Transverse colon (tissue), 4 donors: Measurements from ENCODE around the gene MZT2A. TPM values are rescaled to one million over a fixed set of nuclear protein-coding genes. Genes with fewer than 3 reads are reported as not detected.
"Not testable (repeated sequence)": the region's sequence is repeated elsewhere in the genome, so short reads cannot be mapped to it uniquely, and the experiment has no call there.

Experiments
- DNase-seq: peaks from one replicate; pipeline ENCODE4 v3.0.0-alpha.2; 2019
- H3K27ac ChIP-seq, 4 donors: fragments of 200-600 bp; sonication (generic); 2 replicates each; pipeline ENCODE4 v1.5.1; 2016 to 2018; ENCODE audit warnings: inconsistent platforms in 4 of 4
- H3K27me3 ChIP-seq: fragments of 200-600 bp; sonication (generic); 2 replicates; pipeline ENCODE4 v1.5.1; 2017; ENCODE audit warnings: inconsistent platforms
- H3K36me3 ChIP-seq, 4 donors: fragments of 200-600 bp; sonication (generic); 2 replicates each; pipeline ENCODE4 v1.5.1; 2017 to 2019; ENCODE audit warnings: inconsistent platforms in 4 of 4
- H3K4me1 ChIP-seq, 4 donors: fragments of 200-600 bp; sonication (generic); 2 replicates each; pipeline ENCODE4 v1.5.1; 2017 to 2020; ENCODE audit warnings: inconsistent platforms in 4 of 4
- H3K4me3 ChIP-seq, 4 donors: fragments of 200-600 bp; sonication (generic); 1 replicate in 1 of 4; 2 replicates in 3 of 4; pipeline versions ENCODE4 v1.5.1 to v1.6.1; 2017 to 2019; ENCODE audit warnings: inconsistent platforms in 4 of 4
- H3K9me3 ChIP-seq, 2 donors: fragments of 200-600 bp; sonication (generic); 2 replicates each; pipeline ENCODE4 v1.5.1; 2017 to 2019; ENCODE audit warnings: inconsistent platforms in 2 of 2
- EP300 ChIP-seq: sonication (generic); formaldehyde crosslinking; IDR thresholded peaks from one replicate; pipeline ENCODE4 v1.6.1; 2017; ENCODE audit warnings: antibody characterized with exemption, low read depth
- POLR2A ChIP-seq: fragments of 450-650 bp; IDR thresholded peaks from one replicate; pipeline ENCODE4 v1.6.1; 2016; ENCODE audit warnings: antibody characterized with exemption, mild to moderate bottlenecking, moderate library complexity
- POLR2AphosphoS5 ChIP-seq, 3 donors: sonication (generic); formaldehyde crosslinking; IDR thresholded peaks; one replicate each; pipeline ENCODE4 v1.6.1; 2016; ENCODE audit warnings: antibody characterized with exemption in 3 of 3
- WGBS, 2 donors: methylation state at CpG; one replicate each; pipeline ENCODE4 v1.1.5; 2018; ENCODE audit warnings: low coverage in 1 of 2; 5-methylcytosine and 5-hydroxymethylcytosine counted together
- in situ Hi-C, 4 donors: fragments of 200-750 bp; cut with MboI; loops; one replicate each; pipeline versions ENCODE4 v1.15.0 to v1.15.1; 2017; ENCODE audit warnings: low sequenced_read_pairs in 3 of 4, low pct_ligation_motif_present in 1 of 4, low pct_unique_long_range_greater_than_20kb in 1 of 4
- intact Hi-C: fragments of 100-400 bp; cut with DNase I; formaldehyde crosslinking; loops from one replicate; pipeline ENCODE4 v1.15.1; 2023; ENCODE audit warnings: low total_unique reads
- total RNA-seq, 4 donors: library from RNA; depleted of rRNA; stranded (reverse); fragments of >200 nt; gene quantifications; one replicate each; pipeline ENCODE4 v1.1.0, GENCODE V29; 2016
- TF ChIP-seq, protein P1 (sequence below), 5 experiments: fragments of 200-600 bp in 3 of 5; fragments of 450-650 bp in 2 of 5; sonication (generic) in 3 of 5; IDR thresholded peaks; 1 replicate in 2 of 5; 2 replicates in 3 of 5; pipeline ENCODE4 v1.5.1; 2016 to 2017; ENCODE audit warnings: antibody characterized with exemption in 5 of 5, inconsistent platforms in 3 of 5, mild to moderate bottlenecking in 2 of 5, moderate library complexity in 1 of 5

Gene MZT2A
- total RNA-seq, 4 donors from 2014 or later = 13.5 to 85.3 (median 43.4) TPM

- no peak for TF ChIP-seq EP300
- TF ChIP-seq POLR2AphosphoS5 (IDR thresholded peaks at IDR 0.05) = no peak
- TF ChIP-seq, protein P1, sequence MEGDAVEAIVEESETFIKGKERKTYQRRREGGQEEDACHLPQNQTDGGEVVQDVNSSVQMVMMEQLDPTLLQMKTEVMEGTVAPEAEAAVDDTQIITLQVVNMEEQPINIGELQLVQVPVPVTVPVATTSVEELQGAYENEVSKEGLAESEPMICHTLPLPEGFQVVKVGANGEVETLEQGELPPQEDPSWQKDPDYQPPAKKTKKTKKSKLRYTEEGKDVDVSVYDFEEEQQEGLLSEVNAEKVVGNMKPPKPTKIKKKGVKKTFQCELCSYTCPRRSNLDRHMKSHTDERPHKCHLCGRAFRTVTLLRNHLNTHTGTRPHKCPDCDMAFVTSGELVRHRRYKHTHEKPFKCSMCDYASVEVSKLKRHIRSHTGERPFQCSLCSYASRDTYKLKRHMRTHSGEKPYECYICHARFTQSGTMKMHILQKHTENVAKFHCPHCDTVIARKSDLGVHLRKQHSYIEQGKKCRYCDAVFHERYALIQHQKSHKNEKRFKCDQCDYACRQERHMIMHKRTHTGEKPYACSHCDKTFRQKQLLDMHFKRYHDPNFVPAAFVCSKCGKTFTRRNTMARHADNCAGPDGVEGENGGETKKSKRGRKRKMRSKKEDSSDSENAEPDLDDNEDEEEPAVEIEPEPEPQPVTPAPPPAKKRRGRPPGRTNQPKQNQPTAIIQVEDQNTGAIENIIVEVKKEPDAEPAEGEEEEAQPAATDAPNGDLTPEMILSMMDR (IDR thresholded peaks at IDR 0.05) = no peak
- no peak for TF ChIP-seq POLR2A
- Histone ChIP-seq H3K27ac (no peak overlapping the region), H3K4me3 (no peak overlapping the region), H3K9me3 (no peaks in the 10 kb centered on the region), H3K27me3 (no peaks in the 10 kb centered on the region), H3K4me1 (no peaks in the 10 kb centered on the region), H3K36me3 (peaks cover 0 to 29% (median 5%) of the 10 kb centered on the region in 4 donors)
- DNase-seq = no peak
- intact Hi-C loops = no loop called here
- WGBS, 2 donors = 100% methylated on average over 8 of the region's 9 CpGs; no CpG with 5 or more reads in 1 of the 2 donors
- in situ Hi-C loops = no loop called here
Measured at GRCh38 chr2:131509615-131510014, 17.4 kb upstream of the MZT2A start.

DNA sequence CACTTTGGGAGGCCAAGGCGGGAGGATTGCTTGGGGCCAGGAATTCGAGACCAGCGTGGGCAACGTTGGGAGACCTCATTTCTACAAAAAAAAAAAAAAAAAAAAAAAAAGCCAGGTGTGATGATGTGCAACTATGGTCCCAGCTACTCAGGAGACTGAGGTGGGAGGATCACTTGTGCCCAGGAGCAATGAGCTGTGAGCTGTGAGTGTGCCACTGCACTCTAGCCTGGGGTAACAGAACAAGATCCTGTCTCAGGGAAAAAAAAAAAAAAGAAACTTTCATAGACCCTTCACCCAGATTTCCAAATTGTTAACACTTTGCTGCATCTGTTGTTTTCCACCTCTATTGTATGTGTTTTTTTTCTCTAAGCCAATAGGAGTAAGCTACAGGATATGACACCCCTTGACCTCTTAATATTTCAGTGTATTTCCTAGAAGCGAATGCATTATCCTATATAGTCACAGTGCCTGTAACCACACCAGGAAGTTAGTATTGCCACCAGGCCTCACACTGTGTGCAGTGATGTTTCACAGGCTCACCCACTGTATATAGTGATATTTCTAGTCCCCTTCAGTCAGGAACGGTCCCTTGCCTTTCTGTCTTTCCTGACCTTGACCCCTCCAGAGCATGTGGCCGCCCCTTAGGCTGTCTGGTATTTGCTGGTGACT lies 12.0 kb upstream of the MZT2A start:
- in situ Hi-C loops, H3K27ac ChIP-seq, H3K4me3 ChIP-seq, DNase-seq, H3K4me1 ChIP-seq, H3K27me3 ChIP-seq, intact Hi-C loops, H3K9me3 ChIP-seq: not testable (repeated sequence)
- peaks cover 0 to 45% (median 10%) of the 10 kb centered on the region in 4 donors for H3K36me3 ChIP-seq
- WGBS, 2 donors = 74 to 80% methylated on average over 3 to 7 of the region's 7 CpGs

DNA sequence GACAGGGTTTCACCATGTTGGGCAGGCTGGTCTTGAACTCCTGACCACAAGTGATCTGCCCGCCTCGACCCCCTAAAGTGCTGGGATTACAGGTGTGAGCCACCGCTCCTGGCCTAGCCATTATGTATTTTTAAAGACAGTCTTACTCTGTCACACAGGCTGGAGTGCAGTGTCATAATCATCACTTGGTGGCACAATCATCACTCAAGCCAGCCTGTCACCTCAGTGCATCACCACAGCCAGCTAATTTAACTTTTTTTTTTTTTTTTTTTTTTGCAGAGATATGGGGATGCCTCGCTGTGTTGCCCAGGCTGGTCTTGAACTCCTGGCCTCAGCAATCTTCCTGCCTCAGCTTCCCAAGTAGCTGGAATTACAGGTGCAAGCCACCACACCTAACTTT lies 11.4 kb upstream of the MZT2A start:
- peaks cover 0 to 41% (median 10%) of the 10 kb centered on the region in 4 donors for H3K36me3 ChIP-seq
- H3K27me3 ChIP-seq, in situ Hi-C loops, H3K9me3 ChIP-seq, DNase-seq, H3K27ac ChIP-seq, H3K4me1 ChIP-seq, intact Hi-C loops, H3K4me3 ChIP-seq: not testable (repeated sequence)
- 96 to 100% methylated on average over 1 to 4 of the region's 4 CpGs for WGBS, 2 donors

DNA sequence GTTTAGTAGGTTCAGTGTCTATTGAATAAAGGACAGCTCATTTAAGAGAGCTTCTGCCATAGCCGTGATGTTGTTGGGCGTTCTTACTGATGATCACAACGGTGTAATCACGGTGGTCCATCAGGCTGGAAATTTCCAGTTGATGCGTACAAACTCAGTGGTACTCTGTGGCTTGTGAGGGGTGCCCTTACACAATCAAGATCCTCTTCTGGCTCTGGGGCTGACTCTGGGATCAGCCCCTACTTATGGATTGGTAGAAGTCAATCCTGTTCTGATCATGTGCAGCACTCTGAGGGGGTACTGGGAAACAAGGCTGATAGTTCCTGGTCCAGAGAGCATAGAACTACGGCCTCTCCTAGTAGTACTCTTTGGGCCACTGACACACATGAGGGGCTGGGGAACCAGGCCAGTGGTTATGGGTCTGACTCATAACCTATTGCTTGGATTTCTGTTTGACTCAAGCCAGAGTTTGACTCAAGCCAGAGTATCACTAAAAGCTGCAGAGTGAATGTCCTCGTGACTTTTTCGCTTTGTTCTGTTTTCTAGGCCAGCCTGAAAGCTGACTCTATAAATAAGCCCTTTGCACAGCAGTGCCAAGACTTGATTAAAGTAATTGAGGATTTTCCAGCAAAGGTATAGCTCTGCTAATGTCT lies 6.2 kb upstream of the MZT2A start:
- H3K27ac ChIP-seq, H3K27me3 ChIP-seq, H3K4me3 ChIP-seq, DNase-seq, H3K9me3 ChIP-seq, in situ Hi-C loops, intact Hi-C loops: not testable (repeated sequence)
- WGBS, 2 donors = 73% methylated on average over 6 to 8 of the region's 8 CpGs
- peaks cover 0 to 15% (median 3%) of the 10 kb centered on the region in 4 donors for H3K36me3 ChIP-seq
- peaks cover 6 to 18% (median 11%) of the 10 kb centered on the region in 4 donors for H3K4me1 ChIP-seq

DNA sequence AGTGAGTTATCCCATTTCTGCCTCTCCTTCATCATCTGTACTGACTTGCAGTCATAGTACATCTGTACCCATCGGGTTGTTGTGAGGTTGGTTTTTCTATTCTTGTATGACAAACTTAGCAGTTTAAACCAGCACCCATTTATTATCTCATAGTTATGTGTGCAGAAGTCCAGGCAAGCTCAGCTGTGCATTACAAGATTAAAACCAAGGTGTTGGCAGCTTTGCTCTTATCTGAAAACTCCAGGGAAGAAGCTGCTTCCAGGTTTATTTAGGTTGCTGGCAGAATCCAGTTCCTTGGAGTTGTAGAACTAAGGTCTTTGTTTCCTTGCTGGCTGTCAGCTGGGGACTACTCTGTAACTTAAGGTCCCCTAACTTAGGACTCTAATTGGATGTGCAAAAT lies 3.3 kb upstream of the MZT2A start:
- peaks cover 6 to 28% (median 21%) of the 10 kb centered on the region in 4 donors for H3K4me1 ChIP-seq
- 93 to 100% methylated on average over 1 of the region's 1 CpG for WGBS, 2 donors
- H3K4me3 ChIP-seq, DNase-seq, H3K9me3 ChIP-seq, intact Hi-C loops, H3K27ac ChIP-seq, H3K27me3 ChIP-seq, H3K36me3 ChIP-seq, in situ Hi-C loops: not testable (repeated sequence)

DNA sequence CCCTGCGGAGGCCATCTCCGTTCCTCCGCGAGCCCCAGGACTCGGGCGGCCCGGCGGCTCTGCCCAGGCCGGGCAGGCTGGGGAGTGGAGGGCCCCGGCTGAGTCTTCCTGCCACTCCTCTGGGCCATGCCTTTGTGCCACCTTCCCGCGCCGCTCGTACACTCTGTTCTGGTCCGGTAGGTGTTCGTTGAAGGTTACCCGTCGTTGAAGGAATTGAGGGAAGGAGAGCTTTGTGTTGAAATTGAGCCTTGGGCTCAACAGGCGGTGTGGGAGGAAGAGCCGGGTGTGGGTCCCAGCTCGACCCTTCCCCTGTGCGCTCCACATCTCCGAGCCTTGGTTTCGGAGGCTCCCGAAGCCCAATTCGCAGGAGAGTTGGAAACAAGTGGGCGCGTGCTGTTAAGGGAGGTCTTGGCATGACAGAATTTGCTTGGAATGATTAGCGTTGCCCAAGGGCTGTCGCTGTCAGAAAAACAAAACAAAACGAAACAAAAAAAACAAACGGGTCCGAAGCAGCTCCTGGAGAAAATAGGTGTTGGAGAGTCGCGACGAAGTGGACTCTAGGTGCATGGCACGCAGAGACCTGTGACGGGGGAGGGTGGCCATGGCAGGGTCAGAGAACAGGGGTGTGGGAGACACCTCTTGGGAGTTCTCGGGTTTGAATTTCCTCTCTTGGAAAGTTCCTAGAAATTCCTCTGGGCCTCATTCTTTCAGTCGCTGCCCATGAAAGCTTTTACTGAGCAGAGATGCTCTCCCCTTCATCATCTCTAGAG lies 1.2 kb upstream of the MZT2A start:
- Histone ChIP-seq H3K9me3 (no peaks in the 10 kb centered on the region), H3K4me3 (peak overlapping the region; percentile 53 to 96 (median 84)), H3K4me1 (peaks cover 6 to 30% (median 21%) of the 10 kb centered on the region in 4 donors), H3K36me3 (no peaks in the 10 kb centered on the region), H3K27me3 (no peaks in the 10 kb centered on the region), H3K27ac (peak overlapping the region; percentile 88 to 96 (median 93))
- 1 to 2% methylated on average over 18 to 38 of the region's 40 CpGs for WGBS, 2 donors
- intact Hi-C loops (no loop called here), in situ Hi-C loops (no loop called here)
- TF ChIP-seq EP300 (no peak), POLR2AphosphoS5 (IDR thresholded peaks at IDR 0.05) (no peak), POLR2A (no peak)
- TF ChIP-seq, protein P1 (IDR thresholded peaks at IDR 0.05) = no peak
- no peak for DNase-seq
